ENCODE data around the gene SLC25A29.

GRCh38 chr14:100345711-100346110 lies 39.5 kb upstream of the SLC25A29 start:
- TF ChIP-seq, protein P1, sequence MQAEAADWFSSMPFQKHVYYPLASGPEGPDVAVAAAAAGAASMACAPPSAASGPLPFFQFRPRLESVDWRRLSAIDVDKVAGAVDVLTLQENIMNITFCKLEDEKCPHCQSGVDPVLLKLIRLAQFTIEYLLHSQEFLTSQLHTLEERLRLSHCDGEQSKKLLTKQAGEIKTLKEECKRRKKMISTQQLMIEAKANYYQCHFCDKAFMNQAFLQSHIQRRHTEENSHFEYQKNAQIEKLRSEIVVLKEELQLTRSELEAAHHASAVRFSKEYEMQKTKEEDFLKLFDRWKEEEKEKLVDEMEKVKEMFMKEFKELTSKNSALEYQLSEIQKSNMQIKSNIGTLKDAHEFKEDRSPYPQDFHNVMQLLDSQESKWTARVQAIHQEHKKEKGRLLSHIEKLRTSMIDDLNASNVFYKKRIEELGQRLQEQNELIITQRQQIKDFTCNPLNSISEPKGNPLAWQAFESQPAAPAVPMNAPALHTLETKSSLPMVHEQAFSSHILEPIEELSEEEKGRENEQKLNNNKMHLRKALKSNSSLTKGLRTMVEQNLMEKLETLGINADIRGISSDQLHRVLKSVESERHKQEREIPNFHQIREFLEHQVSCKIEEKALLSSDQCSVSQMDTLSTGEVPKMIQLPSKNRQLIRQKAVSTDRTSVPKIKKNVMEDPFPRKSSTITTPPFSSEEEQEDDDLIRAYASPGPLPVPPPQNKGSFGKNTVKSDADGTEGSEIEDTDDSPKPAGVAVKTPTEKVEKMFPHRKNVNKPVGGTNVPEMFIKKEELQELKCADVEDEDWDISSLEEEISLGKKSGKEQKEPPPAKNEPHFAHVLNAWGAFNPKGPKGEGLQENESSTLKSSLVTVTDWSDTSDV (CRISPR knock-in tag; IDR thresholded peaks at IDR 0.05): no peak
- no peak for TF ChIP-seq DNMT3B (CRISPR knock-in tag; conservative IDR thresholded peaks at IDR 0.05)
- TF ChIP-seq POLR2A (IDR thresholded peaks at IDR 0.05; ENCODE audit: insufficient read depth in 1 of 2, low read depth in 2 of 2, low read length in 2 of 2): no peak
- TF ChIP-seq NR3C1 (CRISPR knock-in tag; IDR thresholded peaks at IDR 0.05): no peak
